Measurements from ENCODE around the gene GALP. TPM values are rescaled to one million over a fixed set of nuclear protein-coding genes. Genes with fewer than 3 reads are reported as not detected.
"Not testable (repeated sequence)": the region's sequence is repeated elsewhere in the genome, so short reads cannot be mapped to it uniquely, and the experiment has no call there.

The GALP gene
- total RNA-seq, 1 experiment from 2014 or later, result not detected

- DNase-seq (ENCODE audit: low read depth), result no peak
Measured at GRCh38 chr19:56148096-56148495, 27.7 kb upstream of the GALP start.

GRCh38 chr19:56148955-56149655 lies 26.7 kb upstream of the GALP start:
- not testable (repeated sequence) for DNase-seq (ENCODE audit: low read depth)

GRCh38 chr19:56149656-56150038 lies 26.2 kb upstream of the GALP start:
- DNase-seq (ENCODE audit: low read depth), result no peak

- no peak for DNase-seq (ENCODE audit: low read depth)
Measured at GRCh38 chr19:56150358-56150757, 25.4 kb upstream of the GALP start.

- DNase-seq (ENCODE audit: low read depth), result no peak
Measured at GRCh38 chr19:56152644-56153043, 23.2 kb upstream of the GALP start.

GRCh38 chr19:56153507-56153906 lies 22.3 kb upstream of the GALP start:
- no peak for DNase-seq (ENCODE audit: low read depth)

- DNase-seq (ENCODE audit: low read depth), result no peak
Measured at GRCh38 chr19:56155124-56155687, 20.6 kb upstream of the GALP start.

- DNase-seq (ENCODE audit: low read depth), result no peak
Measured at GRCh38 chr19:56156768-56157167, 19.0 kb upstream of the GALP start.

- no peak for DNase-seq (ENCODE audit: low read depth)
Measured at GRCh38 chr19:56158170-56158757, 17.5 kb upstream of the GALP start.

- DNase-seq (ENCODE audit: low read depth), result no peak
Measured at GRCh38 chr19:56159009-56159559, 16.7 kb upstream of the GALP start.

- DNase-seq (ENCODE audit: low read depth), result no peak
Measured at GRCh38 chr19:56159622-56160271, 16.1 kb upstream of the GALP start.

- no peak for DNase-seq (ENCODE audit: low read depth)
Measured at GRCh38 chr19:56161534-56161933, 14.3 kb upstream of the GALP start.

GRCh38 chr19:56162258-56162657 lies 13.6 kb upstream of the GALP start:
- peak; percentile 66 for DNase-seq (ENCODE audit: low read depth)

- no peak for DNase-seq (ENCODE audit: low read depth)
Measured at GRCh38 chr19:56163097-56163496, 12.7 kb upstream of the GALP start.

- DNase-seq (ENCODE audit: low read depth), result peak; percentile 34
Measured at GRCh38 chr19:56167064-56167578, 8.7 kb upstream of the GALP start.

GRCh38 chr19:56170261-56170660 lies 5.5 kb upstream of the GALP start:
- peak; percentile 93 for DNase-seq (ENCODE audit: low read depth)

- DNase-seq (ENCODE audit: low read depth), result no peak
Measured at GRCh38 chr19:56174086-56174485, 1.7 kb upstream of the GALP start.

GRCh38 chr19:56174550-56174949 lies 1.3 kb upstream of the GALP start:
- DNase-seq (ENCODE audit: low read depth), result no peak

- not testable (repeated sequence) for DNase-seq (ENCODE audit: low read depth)
Measured at GRCh38 chr19:56176310-56176709, 502 bp downstream of the GALP start.

GRCh38 chr19:56176881-56177280 lies 1.1 kb downstream of the GALP start:
- DNase-seq (ENCODE audit: low read depth), result no peak

- no peak for DNase-seq (ENCODE audit: low read depth)
Measured at GRCh38 chr19:56177564-56178243, 1.9 kb downstream of the GALP start.

GRCh38 chr19:56189785-56190184 lies 14.0 kb downstream of the GALP start:
- DNase-seq (ENCODE audit: low read depth), result no peak

Data from M059J (cell line).